ENCODE results near the gene IDH3G. TPM values are rescaled to one million over a fixed set of nuclear protein-coding genes. Genes with fewer than 3 reads are reported as not detected.
"Not testable (repeated sequence)": the region's sequence is repeated elsewhere in the genome, so short reads cannot be mapped to it uniquely, and the experiment has no call there.

IDH3G gene
- polyA plus RNA-seq, 1 donor (not counting 4 experiments of a cell fraction or from before 2014, with no cell fraction given): 44.7 TPM

GRCh38 chrX:153744210-153745066 lies 49.7 kb downstream of the IDH3G start:
- no peak overlapping the region for H3K27ac ChIP-seq (ENCODE audit: control insufficient read depth, insufficient read depth, low read length)
- no peaks in the 10 kb centered on the region for H3K9me3 ChIP-seq (ENCODE audit: control insufficient read depth, low read depth, low read length)
- no peaks in the 10 kb centered on the region for H4K20me1 ChIP-seq (ENCODE audit: control insufficient read depth, extremely low read depth, insufficient read depth, low read length)
- DNase-seq (ENCODE audit: low read depth, low spot score): no peak
- H2AFZ ChIP-seq (ENCODE audit: control insufficient read depth, low read length): peak overlapping the region; percentile 6
- no peak for FAIRE-seq
- H3K9ac ChIP-seq (ENCODE audit: control insufficient read depth, extremely low read depth, insufficient read depth, low read length): no peak overlapping the region
- peak overlapping the region in 1 of 3 experiments; percentile 20 for H3K4me3 ChIP-seq (ENCODE audit: control insufficient read depth in 2 of 3, extremely low read depth in 1 of 3, insufficient read depth in 2 of 3, low read depth in 1 of 3, low read length in 3 of 3)
- dilution Hi-C loops (cut with MboI; ENCODE audit: extremely low pct_ligation_motif_present, low sequenced_read_pairs): no loop called here
- peak overlapping the region; percentile 48 for H3K4me2 ChIP-seq (ENCODE audit: control insufficient read depth, extremely low read depth, insufficient read depth, low read depth, low read length)
- no peaks in the 10 kb centered on the region for H3K27me3 ChIP-seq (ENCODE audit: control insufficient read depth, extremely low read depth, insufficient read depth, low read length)
- TF ChIP-seq EZH2 (IDR thresholded peaks at IDR 0.05; ENCODE audit: low read length): no peak
- TF ChIP-seq, protein P1, sequence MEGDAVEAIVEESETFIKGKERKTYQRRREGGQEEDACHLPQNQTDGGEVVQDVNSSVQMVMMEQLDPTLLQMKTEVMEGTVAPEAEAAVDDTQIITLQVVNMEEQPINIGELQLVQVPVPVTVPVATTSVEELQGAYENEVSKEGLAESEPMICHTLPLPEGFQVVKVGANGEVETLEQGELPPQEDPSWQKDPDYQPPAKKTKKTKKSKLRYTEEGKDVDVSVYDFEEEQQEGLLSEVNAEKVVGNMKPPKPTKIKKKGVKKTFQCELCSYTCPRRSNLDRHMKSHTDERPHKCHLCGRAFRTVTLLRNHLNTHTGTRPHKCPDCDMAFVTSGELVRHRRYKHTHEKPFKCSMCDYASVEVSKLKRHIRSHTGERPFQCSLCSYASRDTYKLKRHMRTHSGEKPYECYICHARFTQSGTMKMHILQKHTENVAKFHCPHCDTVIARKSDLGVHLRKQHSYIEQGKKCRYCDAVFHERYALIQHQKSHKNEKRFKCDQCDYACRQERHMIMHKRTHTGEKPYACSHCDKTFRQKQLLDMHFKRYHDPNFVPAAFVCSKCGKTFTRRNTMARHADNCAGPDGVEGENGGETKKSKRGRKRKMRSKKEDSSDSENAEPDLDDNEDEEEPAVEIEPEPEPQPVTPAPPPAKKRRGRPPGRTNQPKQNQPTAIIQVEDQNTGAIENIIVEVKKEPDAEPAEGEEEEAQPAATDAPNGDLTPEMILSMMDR (optimal IDR thresholded peaks at IDR 0.05 in 1 of 3, IDR thresholded peaks at IDR 0.05 in 1 of 3, conservative IDR thresholded peaks at IDR 0.05 in 1 of 3; ENCODE audit: extremely low read depth in 1 of 3, insufficient read depth in 2 of 3, low read length in 3 of 3): peak in 2 of 3 experiments; percentile 26 to 37
- no peaks in the 10 kb centered on the region for H3K36me3 ChIP-seq (ENCODE audit: control insufficient read depth in 2 of 2, extremely low read depth in 1 of 2, insufficient read depth in 2 of 2, low read length in 2 of 2)
- no peaks in the 10 kb centered on the region for H3K9me1 ChIP-seq (ENCODE audit: control insufficient read depth, extremely low read depth, insufficient read depth, low read length)
- no peaks in the 10 kb centered on the region for H3K79me2 ChIP-seq (ENCODE audit: control insufficient read depth, insufficient read depth, low read length)
- H3K4me1 ChIP-seq (ENCODE audit: control insufficient read depth, extremely low read depth, insufficient read depth, low read length): peaks cover 5% of the 10 kb centered on the region

GRCh38 chrX:153743468-153744209 lies 50.5 kb downstream of the IDH3G start:
- TF ChIP-seq, protein P1 (optimal IDR thresholded peaks at IDR 0.05 in 1 of 3, IDR thresholded peaks at IDR 0.05 in 1 of 3, conservative IDR thresholded peaks at IDR 0.05 in 1 of 3; ENCODE audit: extremely low read depth in 1 of 3, insufficient read depth in 2 of 3, low read length in 3 of 3): peak in 1 of 3 experiments; percentile 8
- H3K27ac ChIP-seq (ENCODE audit: control insufficient read depth, insufficient read depth, low read length): not testable (repeated sequence)

GRCh38 chrX:153742796-153743467 lies 51.2 kb downstream of the IDH3G start:
- H3K4me2 ChIP-seq (ENCODE audit: control insufficient read depth, extremely low read depth, insufficient read depth, low read depth, low read length); H3K27me3 ChIP-seq (ENCODE audit: control insufficient read depth, extremely low read depth, insufficient read depth, low read length); dilution Hi-C loops (cut with MboI; ENCODE audit: extremely low pct_ligation_motif_present, low sequenced_read_pairs); DNase-seq (ENCODE audit: low read depth, low spot score); H3K27ac ChIP-seq (ENCODE audit: control insufficient read depth, insufficient read depth, low read length); H3K4me1 ChIP-seq (ENCODE audit: control insufficient read depth, extremely low read depth, insufficient read depth, low read length); H2AFZ ChIP-seq (ENCODE audit: control insufficient read depth, low read length); H3K9me3 ChIP-seq (ENCODE audit: control insufficient read depth, low read depth, low read length); H4K20me1 ChIP-seq (ENCODE audit: control insufficient read depth, extremely low read depth, insufficient read depth, low read length); H3K36me3 ChIP-seq (ENCODE audit: control insufficient read depth in 2 of 2, extremely low read depth in 1 of 2, insufficient read depth in 2 of 2, low read length in 2 of 2); H3K9me1 ChIP-seq (ENCODE audit: control insufficient read depth, extremely low read depth, insufficient read depth, low read length); FAIRE-seq; H3K79me2 ChIP-seq (ENCODE audit: control insufficient read depth, insufficient read depth, low read length); H3K4me3 ChIP-seq (ENCODE audit: control insufficient read depth in 2 of 3, extremely low read depth in 1 of 3, insufficient read depth in 2 of 3, low read depth in 1 of 3, low read length in 3 of 3); H3K9ac ChIP-seq (ENCODE audit: control insufficient read depth, extremely low read depth, insufficient read depth, low read length): not testable (repeated sequence)

More at GRCh38 chrX:153743468-153744209, 50.5 kb downstream of the IDH3G start:
- dilution Hi-C loops (cut with MboI; ENCODE audit: extremely low pct_ligation_motif_present, low sequenced_read_pairs); H3K9me3 ChIP-seq (ENCODE audit: control insufficient read depth, low read depth, low read length); H3K79me2 ChIP-seq (ENCODE audit: control insufficient read depth, insufficient read depth, low read length); H2AFZ ChIP-seq (ENCODE audit: control insufficient read depth, low read length); H3K36me3 ChIP-seq (ENCODE audit: control insufficient read depth in 2 of 2, extremely low read depth in 1 of 2, insufficient read depth in 2 of 2, low read length in 2 of 2); H4K20me1 ChIP-seq (ENCODE audit: control insufficient read depth, extremely low read depth, insufficient read depth, low read length); H3K27me3 ChIP-seq (ENCODE audit: control insufficient read depth, extremely low read depth, insufficient read depth, low read length); FAIRE-seq; H3K4me1 ChIP-seq (ENCODE audit: control insufficient read depth, extremely low read depth, insufficient read depth, low read length); DNase-seq (ENCODE audit: low read depth, low spot score); H3K9me1 ChIP-seq (ENCODE audit: control insufficient read depth, extremely low read depth, insufficient read depth, low read length); H3K9ac ChIP-seq (ENCODE audit: control insufficient read depth, extremely low read depth, insufficient read depth, low read length): not testable (repeated sequence)
- Histone ChIP-seq H3K4me2 (ENCODE audit: control insufficient read depth, extremely low read depth, insufficient read depth, low read depth, low read length) (peak overlapping the region; percentile 48), H3K4me3 (ENCODE audit: control insufficient read depth in 2 of 3, extremely low read depth in 1 of 3, insufficient read depth in 2 of 3, low read depth in 1 of 3, low read length in 3 of 3) (peak overlapping the region in 1 of 3 experiments; percentile 20)
